Ovary (tissue), 9 donors: ENCODE measurements around the gene CAMTA1. TPM values are rescaled to one million over a fixed set of nuclear protein-coding genes. Genes with fewer than 3 reads are reported as not detected.

Source experiments
- DNase-seq, 5 donors: peaks; one replicate each; pipeline ENCODE4 v3.0.0-alpha.2; 2019 to 2020
- H3K27ac ChIP-seq, 2 donors: fragments of 200-600 bp; one replicate each; pipeline versions ENCODE4 v1.5.1 to v1.8.0; 2019 to 2022
- H3K27me3 ChIP-seq: fragments of 200-600 bp; one replicate; pipeline ENCODE4 v1.8.0; 2022
- H3K36me3 ChIP-seq: fragments of 200-600 bp; sonication (generic); one replicate; pipeline ENCODE4 v1.5.1; 2019
- H3K4me1 ChIP-seq: one replicate; pipeline ENCODE4 v1.8.1; 2013; ENCODE audit warnings: mild to moderate bottlenecking, moderate library complexity; ENCODE audit not compliant: insufficient read depth
- H3K4me3 ChIP-seq: fragments of 200-600 bp; sonication (generic); one replicate; pipeline ENCODE4 v1.5.1; 2017
- H3K9me3 ChIP-seq, 2 donors: fragments of 200-600 bp in 1 of 2; sonication (generic) in 1 of 2; one replicate each; pipeline versions ENCODE4 v1.5.1 to v1.8.1; 2013 to 2019; ENCODE audit warnings: mild to moderate bottlenecking in 1 of 2, moderate library complexity in 1 of 2
- CTCF ChIP-seq, 3 donors: fragments of 450-650 bp in 2 of 3; fragments of 200-600 bp in 1 of 3; IDR thresholded peaks; one replicate each; pipeline versions ENCODE4 v1.5.1 to v1.8.0; 2016 to 2022; ENCODE audit warnings: antibody characterized with exemption in 3 of 3, mild to moderate bottlenecking in 1 of 3
- EP300 ChIP-seq: sonication (generic); formaldehyde crosslinking; IDR thresholded peaks from one replicate; pipeline ENCODE4 v1.6.1; 2017; ENCODE audit warnings: antibody characterized with exemption
- POLR2A ChIP-seq: fragments of 450-650 bp; IDR thresholded peaks from one replicate; pipeline ENCODE4 v1.6.1; 2017; ENCODE audit warnings: antibody characterized with exemption, mild to moderate bottlenecking, moderate library complexity
- WGBS, 3 donors: extraction: QIAGEN DNeasy Blood & Tissue Kit in 1 of 3; methylation state at CpG; one replicate each; pipeline versions ENCODE4 v1.1.5 to v1.1.7; 2013 to 2017; 5-methylcytosine and 5-hydroxymethylcytosine counted together
- intact Hi-C, 4 donors: fragments of 100-400 bp; cut with DNase I; formaldehyde crosslinking; loops; one replicate each; pipeline versions ENCODE4 v1.11.0 to v1.15.1; 2022 to 2023
- polyA plus RNA-seq, 2 donors: library from polyadenylated mRNA; stranded (reverse); fragments of 200-250 nt in 1 of 2; fragments of 350-450 nt in 1 of 2; fragmentation: Illumina TruSeq in 1 of 2; extraction: RNeasy Lipid Tissue Mini Kit (QIAGEN cat#74804) in 1 of 2; gene quantifications; one replicate each; pipeline ENCODE4 v1.2.3, GENCODE V29; 2013 to 2014
- total RNA-seq, 7 donors: library from RNA; depleted of rRNA in 2 of 7; stranded (reverse); fragments of >200 nt in 2 of 7; fragmentation: NEBNext Ultra II Directional in 3 of 7; extraction: Animal tissue kit (Norgen Biotek cat#: 25700) in 3 of 7; gene quantifications; one replicate each; pipeline versions ENCODE4 v1.1.0 to v1.2.4, GENCODE V29; 2016 to 2023
- donor health status: DM: no; HTN: no; CAD: no; lungs with moderate emphysema.
- donor health status: DM: no; HTN: no; CAD: no.
- donor health status: Bipolar disorder and iron deficiency.
- donor health status: DM: yes; HTN: yes; CAD: no.
- donor health status: DM: no; HTN: no; CAD: no.
- donor health status: DM: yes; HTN: yes; CAD: no.

The CAMTA1 gene
- total and polyA plus RNA-seq, 9 donors: 51.1 to 150 (median 67.4) TPM

- TF ChIP-seq CTCF (IDR thresholded peaks at IDR 0.05): no peak
- no peak for TF ChIP-seq EP300
- TF ChIP-seq POLR2A: no peak
- H3K36me3 ChIP-seq: no peaks in the 10 kb centered on the region
- intact Hi-C loops: no loop called here
- DNase-seq: no peak
- WGBS, 3 donors: 72 to 85% (median 85%) methylated on average over 18 to 20 of the region's 20 CpGs
- no peaks in the 10 kb centered on the region for H3K27me3 ChIP-seq
- H3K27ac ChIP-seq: no peak overlapping the region
- H3K9me3 ChIP-seq: no peaks in the 10 kb centered on the region
- H3K4me1 ChIP-seq: peaks cover 14% of the 10 kb centered on the region
- no peak overlapping the region for H3K4me3 ChIP-seq
Observed at GRCh38 chr1:7386226-7387052, 601.2 kb downstream of the CAMTA1 start.

- peaks cover 14% of the 10 kb centered on the region for H3K4me1 ChIP-seq
- no peaks in the 10 kb centered on the region for H3K36me3 ChIP-seq
- H3K27me3 ChIP-seq: no peaks in the 10 kb centered on the region
- H3K27ac ChIP-seq: no peak overlapping the region
- no peak overlapping the region for H3K4me3 ChIP-seq
- TF ChIP-seq EP300 (no peak), CTCF (IDR thresholded peaks at IDR 0.05) (no peak), POLR2A (no peak)
- no peaks in the 10 kb centered on the region for H3K9me3 ChIP-seq
- WGBS, 3 donors: 40 to 42% (median 41%) methylated on average over 9 of the region's 9 CpGs
- intact Hi-C loops: no loop called here
- DNase-seq: no peak
Observed at GRCh38 chr1:7387053-7387927, 602.0 kb downstream of the CAMTA1 start.

- DNase-seq: peak in 4 of 5 donors; percentile 30 to 71 (median 58)
- Histone ChIP-seq H3K9me3 (no peaks in the 10 kb centered on the region), H3K4me1 (peaks cover 14% of the 10 kb centered on the region), H3K36me3 (no peaks in the 10 kb centered on the region), H3K4me3 (no peak overlapping the region), H3K27ac (peak overlapping the region in 1 of 2 donors; percentile 57), H3K27me3 (no peaks in the 10 kb centered on the region)
- intact Hi-C loops: no loop called here
- TF ChIP-seq CTCF (IDR thresholded peaks at IDR 0.05): no peak
- TF ChIP-seq EP300: no peak
- TF ChIP-seq POLR2A: no peak
- WGBS, 3 donors: 15 to 18% (median 17%) methylated on average over 11 of the region's 11 CpGs
Observed at GRCh38 chr1:7388141-7388487, 602.9 kb downstream of the CAMTA1 start.

GRCh38 chr1:7388488-7389185 lies 603.4 kb downstream of the CAMTA1 start:
- DNase-seq: peak; percentile 54 to 77 (median 61)
- TF ChIP-seq EP300 (no peak), CTCF (IDR thresholded peaks at IDR 0.05) (no peak), POLR2A (no peak)
- Histone ChIP-seq H3K4me1 (peaks cover 14% of the 10 kb centered on the region), H3K27me3 (no peaks in the 10 kb centered on the region), H3K9me3 (no peaks in the 10 kb centered on the region), H3K27ac (peak overlapping the region; percentile 43 to 57), H3K36me3 (no peaks in the 10 kb centered on the region), H3K4me3 (no peak overlapping the region)
- intact Hi-C loops: no loop called here
- 34 to 35% (median 34%) methylated on average over 19 of the region's 19 CpGs for WGBS, 3 donors
